Measurements from ENCODE around the gene BBS12.

BBS12 gene

DNA sequence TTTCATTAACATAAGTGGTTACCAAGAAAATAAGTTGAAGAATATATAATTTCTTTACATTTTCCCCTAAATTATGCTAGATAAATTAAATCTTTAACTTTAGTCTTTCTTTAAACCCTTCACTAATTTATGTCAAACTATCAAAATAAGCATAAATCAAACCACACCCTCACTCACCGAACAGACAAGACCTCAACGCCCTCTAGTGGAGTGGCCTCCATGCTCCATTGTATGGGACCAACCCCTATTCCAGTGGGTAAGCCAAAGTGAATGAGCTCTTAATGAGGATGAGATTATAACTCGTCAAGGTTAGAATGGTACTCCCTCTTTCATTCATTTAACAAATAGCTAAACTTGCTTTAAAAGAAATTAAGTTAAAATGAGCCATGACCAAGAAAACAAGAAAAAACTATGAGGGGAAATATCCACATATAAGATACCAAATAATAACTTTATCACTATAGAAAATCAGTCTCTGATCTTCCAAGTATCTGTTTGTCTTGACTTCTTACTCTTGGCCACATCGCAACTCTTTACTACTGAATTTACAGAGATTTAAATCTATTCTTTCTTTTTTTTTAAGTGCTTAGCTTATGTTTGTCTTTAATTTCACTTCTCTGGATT, 15.6 kb upstream of the BBS12 start:
- peak; percentile 95 for FAIRE-seq

DNA sequence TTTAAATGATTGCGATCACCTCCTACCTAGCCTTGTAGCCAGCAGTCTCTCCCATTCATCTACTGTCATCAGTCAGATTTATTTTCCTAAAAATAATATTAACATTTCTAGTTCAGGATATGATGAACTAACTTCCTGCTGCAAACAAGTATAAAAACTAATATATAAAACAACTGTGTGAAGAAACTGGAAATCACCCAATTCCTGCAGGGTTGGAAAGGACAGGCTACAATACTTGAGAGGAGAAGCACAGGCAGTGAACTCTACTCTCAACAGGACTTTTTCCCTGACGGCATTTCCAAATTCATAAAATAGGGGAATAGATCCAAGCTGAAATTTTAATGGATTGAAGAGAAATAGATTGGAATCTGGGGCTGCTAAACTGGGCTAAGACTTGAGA, 14.2 kb upstream of the BBS12 start:
- FAIRE-seq: no peak

- no peak for FAIRE-seq
Measured at GRCh38 chr4:122722256-122722655, 10.2 kb upstream of the BBS12 start.

DNA sequence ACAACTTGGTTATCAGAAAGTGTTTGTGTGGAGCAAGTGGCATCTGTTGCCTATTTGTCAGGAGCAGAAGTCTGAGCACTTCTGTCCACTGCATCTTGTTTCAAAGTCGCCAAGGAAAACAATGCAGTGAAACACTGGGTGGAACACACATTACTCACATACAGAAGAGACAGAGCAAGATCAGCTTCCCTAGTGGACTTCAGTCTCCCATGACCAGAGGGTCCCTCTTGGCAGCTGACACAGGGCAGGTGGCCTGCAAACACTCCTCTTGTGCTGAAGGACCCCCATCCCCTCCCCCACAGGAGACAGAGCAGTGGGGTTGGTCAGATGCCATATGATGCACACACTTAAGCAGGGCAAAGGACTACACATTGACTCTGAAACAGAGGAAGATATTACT, 3.6 kb upstream of the BBS12 start:
- no peak for FAIRE-seq

DNA sequence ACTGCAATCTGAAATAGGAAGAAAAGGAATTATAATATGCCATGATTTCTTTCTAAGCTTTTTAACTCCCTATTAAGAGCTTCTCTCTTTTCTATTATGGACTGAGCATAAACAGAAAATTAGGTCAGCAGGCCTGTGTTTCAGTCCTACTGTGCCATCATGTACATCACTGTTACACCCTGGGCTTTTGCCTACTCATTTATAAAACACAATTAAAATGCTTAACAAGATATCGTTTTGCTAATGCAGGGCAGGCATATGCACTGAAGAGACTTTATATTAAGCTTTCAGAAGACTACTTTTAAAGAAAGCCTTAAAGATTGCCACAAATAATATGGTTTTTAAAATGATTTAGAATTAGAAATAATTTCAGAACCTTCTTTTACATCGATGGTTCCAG, 828 bp upstream of the BBS12 start:
- no peak for FAIRE-seq

DNA sequence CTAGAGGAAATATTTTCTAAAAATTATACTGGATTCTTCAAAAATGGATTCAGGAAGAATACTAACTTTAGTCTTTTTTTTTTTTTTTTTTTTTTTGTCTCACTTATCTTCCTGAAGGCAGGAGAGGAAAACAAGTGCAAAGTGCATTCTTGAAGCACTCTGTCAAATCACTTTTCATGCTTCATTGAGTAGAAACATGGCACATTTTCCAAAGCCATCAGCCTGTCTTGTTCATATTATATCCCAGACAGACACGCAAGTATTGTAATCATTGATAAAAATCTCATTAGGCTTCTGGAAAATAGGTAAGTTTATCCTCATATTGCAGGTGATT, 1.2 kb downstream of the BBS12 start:
- no peak for FAIRE-seq

DNA sequence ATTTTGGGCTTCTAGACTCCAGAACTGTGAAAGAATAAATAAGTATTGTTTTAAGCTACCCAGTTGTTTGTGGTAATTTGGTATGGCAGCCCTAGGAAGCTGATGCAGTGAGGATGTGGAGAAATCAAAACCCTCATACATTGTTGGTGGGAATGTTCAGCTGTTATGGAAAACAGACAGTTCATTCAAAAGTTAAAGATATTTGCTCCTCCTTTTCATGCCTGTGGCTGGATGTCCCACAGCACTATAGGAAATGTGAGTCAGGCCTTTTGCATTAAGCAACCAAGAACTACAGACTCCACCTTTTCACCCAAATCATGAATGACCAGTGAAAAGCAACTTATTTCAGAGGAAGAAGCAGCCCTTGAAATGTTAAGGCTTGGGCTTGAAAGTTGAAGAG, 6.7 kb downstream of the BBS12 start:
- FAIRE-seq: no peak

DNA sequence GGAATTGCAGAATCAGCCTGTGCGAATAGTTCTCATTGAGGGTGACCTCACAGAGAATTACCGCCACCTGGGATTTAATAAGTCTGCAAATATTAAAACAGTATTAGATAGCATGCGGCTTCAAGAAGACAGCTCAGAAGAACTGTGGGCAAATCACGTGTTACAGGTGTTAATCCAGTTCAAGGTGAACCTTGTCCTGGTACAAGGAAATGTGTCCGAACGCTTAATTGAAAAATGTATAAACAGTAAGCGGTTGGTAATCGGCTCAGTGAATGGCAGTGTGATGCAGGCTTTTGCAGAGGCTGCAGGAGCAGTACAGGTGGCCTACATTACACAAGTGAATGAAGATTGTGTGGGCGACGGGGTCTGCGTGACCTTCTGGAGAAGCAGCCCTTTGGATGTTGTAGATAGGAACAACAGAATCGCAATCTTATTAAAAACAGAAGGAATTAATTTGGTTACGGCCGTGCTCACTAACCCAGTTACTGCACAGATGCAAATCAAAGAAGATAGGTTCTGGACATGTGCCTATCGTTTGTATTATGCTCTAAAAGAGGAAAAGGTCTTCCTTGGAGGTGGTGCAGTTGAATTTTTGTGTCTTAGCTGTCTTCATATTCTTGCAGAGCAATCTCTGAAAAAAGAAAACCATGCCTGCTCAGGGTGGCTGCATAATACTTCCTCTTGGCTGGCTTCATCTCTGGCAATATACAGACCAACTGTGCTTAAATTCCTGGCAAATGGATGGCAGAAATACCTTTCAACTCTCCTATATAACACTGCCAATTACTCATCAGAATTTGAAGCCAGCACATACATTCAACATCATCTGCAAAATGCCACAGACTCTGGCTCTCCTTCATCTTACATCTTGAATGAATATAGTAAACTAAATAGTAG, 10.7 kb downstream of the BBS12 start:
- no peak for FAIRE-seq

DNA sequence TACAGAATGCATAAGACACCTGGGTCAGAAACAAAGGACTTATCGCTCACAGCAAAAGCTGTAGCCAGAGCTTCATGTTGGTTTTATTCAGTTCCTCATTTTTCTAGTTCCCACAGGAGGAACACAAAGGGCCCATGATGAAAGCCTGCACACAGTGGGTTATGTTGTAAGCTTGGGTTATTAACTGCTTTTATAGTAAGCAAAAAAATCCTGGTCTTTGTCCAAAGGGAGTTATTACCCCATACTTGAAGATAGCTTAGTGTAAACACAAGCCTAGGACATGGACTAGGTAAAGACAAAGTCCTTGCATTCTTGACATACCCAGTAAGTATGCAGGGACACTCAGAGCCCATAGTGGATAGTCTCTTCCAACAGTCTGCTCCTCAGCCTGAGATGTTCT, 11.7 kb downstream of the BBS12 start:
- no peak for FAIRE-seq

DNA sequence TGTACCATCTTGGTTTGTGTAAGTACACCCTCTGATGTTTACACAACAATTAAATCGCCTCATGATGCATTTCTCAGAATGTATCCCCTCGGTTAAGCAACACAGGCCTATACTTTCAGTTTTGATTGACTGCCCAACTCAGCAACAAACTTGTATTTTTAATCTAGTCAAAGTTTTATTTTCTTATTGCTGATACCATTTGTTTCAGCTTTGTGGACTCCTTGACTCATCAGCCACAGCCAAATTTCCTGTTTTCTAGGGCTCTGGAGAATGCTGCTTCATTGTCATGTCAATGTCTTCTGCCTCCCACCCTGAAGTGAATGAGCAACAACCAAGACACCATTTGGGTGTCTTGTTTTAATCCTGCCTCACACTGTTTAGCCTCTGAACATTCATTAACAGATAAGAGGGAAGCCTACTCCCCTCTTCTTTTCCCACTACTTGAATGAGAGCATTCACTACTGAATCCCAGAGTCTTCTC, 14.0 kb downstream of the BBS12 start:
- FAIRE-seq: no peak

GRCh38 chr4:122747068-122747467, 14.6 kb downstream of the BBS12 start:
- FAIRE-seq: no peak

DNA sequence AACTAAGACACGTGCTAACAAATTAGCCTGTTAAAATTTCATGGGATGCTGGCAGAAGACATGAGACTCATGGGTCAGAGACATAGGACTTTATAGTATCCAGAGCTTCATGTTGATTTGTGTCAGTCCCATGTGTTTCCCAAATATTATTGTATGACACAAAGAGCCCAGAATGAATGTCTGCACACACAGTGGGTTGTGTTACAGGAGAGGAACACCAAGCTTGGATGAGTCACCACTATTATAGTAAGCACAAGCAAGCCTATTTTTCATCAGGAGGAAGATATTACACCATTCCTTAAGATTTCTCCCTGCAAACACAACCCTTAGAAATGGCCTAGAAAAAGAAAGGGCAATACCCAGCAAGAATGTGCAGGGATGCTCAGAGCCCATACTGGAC, 15.4 kb downstream of the BBS12 start:
- no peak for FAIRE-seq

DNA sequence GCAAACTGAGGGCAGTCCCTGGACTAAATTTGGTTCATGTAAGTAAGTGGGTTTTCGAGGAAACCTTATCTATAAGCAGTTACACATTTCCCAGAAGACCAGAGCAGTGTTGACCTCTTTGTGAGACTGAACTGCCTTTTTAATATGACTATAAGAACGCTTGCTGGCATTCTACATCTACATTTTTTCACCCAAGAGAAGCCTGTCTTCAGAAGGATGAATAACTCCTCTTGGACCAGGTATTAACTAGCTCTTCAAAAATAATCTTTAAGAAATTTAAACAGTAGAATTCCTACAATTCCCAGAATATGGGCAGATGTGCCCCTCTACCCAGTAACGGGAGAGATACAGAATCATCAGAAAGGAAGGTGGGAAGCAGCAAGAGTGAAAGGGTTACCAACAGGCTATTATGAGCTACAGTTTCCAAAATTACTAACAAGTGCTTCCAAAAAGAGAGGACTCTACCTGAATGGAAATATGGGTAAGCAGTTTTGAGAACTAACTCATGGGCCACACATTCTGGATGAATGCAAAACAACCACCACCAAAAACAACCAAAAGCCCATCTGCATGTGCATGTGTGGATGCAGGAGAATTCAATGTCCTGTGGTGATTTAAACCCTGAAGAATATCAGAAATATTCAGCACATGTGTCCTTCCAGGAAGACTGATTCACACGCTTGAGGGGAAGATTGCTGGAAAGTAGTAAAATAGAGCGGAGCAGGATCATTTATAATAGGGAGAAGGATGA, 17.4 kb downstream of the BBS12 start:
- FAIRE-seq: no peak

GRCh38 chr4:122755675-122756074, 23.2 kb downstream of the BBS12 start:
- no peak for FAIRE-seq

DNA sequence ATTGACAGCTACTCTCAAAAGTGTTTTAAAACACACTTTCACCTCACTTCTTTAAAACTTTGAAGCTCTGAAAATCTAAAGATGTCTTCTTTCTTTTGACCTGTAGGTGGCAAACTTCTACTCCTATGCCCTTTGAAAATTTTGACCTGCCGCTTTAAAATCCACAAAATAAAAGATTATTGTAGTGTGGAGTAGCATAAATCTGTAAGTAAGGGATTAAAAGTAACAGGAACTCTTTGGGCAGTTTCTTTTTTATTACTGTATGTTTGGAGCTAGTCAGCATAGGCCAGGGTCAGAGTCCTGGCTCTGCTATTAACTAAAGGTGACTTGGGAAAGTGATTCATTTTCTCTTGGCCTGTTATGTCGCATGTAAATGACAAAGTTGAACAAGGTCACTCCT, 25.5 kb downstream of the BBS12 start:
- peak; percentile 100 for FAIRE-seq

DNA sequence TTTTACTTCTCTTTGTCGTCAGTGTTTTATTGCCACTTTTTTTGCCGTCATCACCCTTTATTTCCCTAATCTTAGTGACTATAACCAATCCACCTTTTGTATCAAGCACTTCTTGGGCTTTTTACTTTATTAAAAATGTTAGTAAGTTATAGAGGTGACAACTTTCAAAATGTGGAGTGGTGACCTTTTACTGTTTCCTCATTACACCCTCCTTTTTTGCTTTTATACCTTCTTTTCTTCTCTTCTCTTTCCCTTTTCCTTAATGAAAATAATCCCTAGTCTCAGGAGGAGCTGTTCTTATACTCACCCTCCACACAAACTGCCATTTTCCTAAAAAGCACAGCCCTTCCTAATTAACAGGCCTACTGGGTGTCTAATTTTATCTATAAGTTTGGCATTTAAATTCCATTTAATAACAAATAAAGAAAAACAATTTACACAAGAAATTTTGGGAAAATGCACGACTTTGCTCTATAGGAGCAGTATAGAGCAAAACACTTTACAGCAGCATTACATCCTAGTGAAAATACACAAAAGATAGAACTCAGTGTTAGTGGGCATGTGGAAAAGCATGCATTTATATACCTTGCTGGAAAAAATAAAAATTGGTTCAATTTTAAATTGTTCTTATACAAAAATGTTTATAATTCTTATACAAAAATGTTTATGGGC, 27.3 kb downstream of the BBS12 start:
- FAIRE-seq: peak; percentile 96

DNA sequence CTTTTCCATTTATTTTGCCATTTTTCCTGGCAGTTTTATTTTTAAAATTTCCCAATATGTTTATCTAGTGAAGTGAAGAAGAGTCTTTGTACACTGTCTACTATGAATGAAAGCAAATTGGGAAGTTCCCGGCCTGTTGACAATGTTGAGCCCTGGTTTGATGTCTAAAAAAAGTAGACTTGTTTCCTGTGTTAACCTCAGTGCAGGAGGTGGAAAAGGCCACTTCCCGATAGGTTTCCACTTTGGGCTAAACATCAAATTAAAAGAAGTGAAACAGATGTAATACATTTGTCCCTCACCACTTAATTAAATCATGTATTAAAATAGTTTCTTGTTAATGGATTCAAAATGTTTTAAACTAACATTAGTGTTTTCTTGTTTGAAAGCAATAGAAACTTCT, 30.0 kb downstream of the BBS12 start:
- FAIRE-seq: peak; percentile 41

DNA sequence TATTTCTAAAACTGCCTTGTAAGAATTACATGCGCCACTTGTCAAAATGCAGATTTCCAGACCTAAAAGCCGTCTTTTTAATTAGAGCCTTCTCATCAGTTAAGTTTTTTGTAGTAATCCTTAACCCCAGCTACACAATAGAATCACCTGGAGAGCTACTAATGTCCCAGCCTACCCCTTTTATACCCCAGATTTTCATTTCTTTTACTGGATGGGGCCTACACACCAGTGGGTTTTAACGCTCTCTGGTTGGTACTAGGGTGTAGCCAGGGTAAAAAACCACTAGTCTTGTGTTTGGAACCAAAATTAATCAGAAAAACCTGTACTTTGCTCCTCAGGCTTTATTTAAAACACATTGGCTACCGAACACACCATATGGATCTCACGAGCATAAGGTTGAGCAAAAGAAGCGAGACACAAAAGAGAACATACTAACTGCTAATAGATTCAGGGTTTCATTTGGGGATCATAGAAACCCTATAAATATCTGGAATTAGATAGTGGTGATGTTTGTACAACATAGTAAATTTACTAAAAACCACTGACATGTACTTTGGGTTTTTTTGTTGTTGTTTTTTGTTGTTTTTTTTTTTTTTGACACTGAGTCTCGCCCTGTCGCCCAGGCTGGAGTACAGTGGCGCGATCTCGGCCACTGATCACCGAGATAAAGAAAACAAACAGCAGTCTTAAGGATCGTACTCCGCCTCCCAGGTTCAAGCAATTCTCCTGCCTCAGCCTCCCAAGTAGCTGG, 30.6 kb downstream of the BBS12 start:
- peak; percentile 29 for FAIRE-seq

DNA sequence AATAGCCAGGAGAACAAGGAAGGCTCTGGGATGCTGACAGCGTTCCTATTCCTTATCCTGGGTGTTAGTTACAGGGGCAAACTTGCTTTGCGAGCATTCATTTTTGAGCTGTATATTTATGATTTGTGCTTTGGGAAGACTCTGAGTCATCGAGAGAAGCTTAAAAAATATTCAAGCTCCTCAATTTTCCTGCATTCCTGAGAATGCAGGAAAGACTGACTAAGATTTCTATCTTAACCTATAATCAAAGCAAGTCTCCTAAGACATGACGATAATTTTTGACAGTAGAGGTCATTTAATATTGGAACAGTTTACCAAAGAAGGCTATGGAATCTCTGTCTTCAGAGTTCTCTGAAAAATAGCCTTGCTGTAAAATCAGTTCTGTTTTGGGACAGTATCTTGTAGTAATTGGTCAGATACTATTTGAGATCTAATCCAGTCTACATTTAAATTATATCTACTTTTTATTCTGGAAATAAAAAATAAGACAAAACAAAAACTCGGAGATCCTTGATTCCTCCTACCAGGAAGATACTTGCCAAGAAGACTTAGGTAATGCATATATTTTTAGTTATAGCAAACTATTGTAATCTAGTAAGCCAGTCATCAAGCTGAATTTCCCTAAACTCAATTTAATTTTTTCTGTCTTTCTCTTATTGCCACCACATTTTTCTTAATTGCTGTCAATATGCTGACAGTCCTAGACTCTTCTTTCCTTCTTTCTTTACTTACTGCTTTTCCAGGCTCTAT, 31.7 kb downstream of the BBS12 start:
- FAIRE-seq: peak; percentile 89

DNA sequence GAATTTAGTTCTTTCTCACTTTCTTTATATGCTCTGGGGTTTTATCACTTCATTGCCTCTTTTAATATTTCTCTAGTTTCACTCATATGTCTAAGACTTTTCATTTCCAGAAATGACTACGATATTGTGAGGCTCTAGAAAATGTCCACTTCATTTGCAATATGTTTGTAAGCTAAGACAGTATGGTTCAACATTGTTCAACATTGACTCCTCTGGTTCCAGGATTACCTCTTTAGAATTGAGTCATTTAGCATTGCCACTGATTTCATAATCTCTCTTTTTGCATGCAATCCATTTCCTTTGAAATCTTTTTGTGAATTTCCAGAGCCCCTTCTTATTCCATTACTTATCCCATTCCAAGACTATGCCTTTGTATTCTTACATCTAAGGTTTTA, 32.3 kb downstream of the BBS12 start:
- FAIRE-seq: no peak

DNA sequence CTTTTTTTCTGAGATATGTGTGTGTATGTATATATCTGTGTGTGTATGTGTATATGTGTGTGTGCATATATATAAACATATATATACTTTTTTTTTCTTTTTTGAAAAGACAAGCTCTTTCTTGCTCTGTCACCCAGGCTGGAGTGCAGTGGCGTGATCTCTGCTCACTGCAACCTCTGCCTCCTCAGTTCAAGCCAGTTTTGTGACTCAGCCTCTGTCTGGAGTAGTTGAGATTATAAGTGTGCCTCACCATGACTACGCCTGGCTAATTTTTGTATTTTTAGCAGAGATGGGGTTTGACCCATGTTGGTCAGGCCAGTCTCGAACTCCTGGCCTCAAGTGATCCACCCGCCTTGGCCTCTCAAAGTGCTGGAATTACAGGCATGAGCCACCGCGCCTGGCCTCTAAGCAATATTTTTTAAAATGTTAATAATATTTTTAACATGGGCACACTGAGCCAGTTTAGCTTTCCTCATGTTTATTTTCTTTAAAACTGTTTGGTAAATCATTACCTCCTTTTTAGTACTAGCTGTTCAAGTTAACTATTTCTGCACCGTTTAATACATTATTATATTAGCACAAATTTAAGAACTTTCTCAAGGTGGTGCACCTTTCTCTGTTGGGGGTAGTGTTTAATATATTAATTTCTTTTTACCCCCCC, 33.3 kb downstream of the BBS12 start:
- no peak for FAIRE-seq

Data from A204.1 (cell line).